Measurements from ENCODE around the gene AATK. TPM values are rescaled to one million over a fixed set of nuclear protein-coding genes. Genes with fewer than 3 reads are reported as not detected.

The AATK gene
- total RNA-seq, 1 donor from 2014 or later, result 0.67 TPM

- no peak for TF ChIP-seq CTCF (IDR thresholded peaks at IDR 0.05)
- no peaks in the 10 kb centered on the region for H3K27me3 Mint-ChIP-seq (ENCODE audit: low read depth)
- no peak overlapping the region for H3K27ac Mint-ChIP-seq (ENCODE audit: unreplicated experiment)
- DNase-seq (ENCODE audit: low spot score), result no peak
- H3K36me3 Mint-ChIP-seq (ENCODE audit: low read depth), result peaks cover 3% of the 10 kb centered on the region
- no peak overlapping the region for H3K4me3 Mint-ChIP-seq (ENCODE audit: unreplicated experiment)
- H3K4me1 Mint-ChIP-seq (ENCODE audit: low read depth), result peaks cover 20% of the 10 kb centered on the region
- H3K9me3 Mint-ChIP-seq (ENCODE audit: low read depth), result no peaks in the 10 kb centered on the region
These were observed 94.0 kb downstream of the AATK start for GRCh38 chr17:81071761-81072741.

GRCh38 chr17:81070541-81071246, 95.3 kb downstream of the AATK start:
- peaks cover 20% of the 10 kb centered on the region for H3K4me1 Mint-ChIP-seq (ENCODE audit: low read depth)
- TF ChIP-seq CTCF (IDR thresholded peaks at IDR 0.05), result no peak
- H3K4me3 Mint-ChIP-seq (ENCODE audit: unreplicated experiment), result no peak overlapping the region
- no peak for DNase-seq (ENCODE audit: low spot score)
- H3K36me3 Mint-ChIP-seq (ENCODE audit: low read depth), result peaks cover 3% of the 10 kb centered on the region
- no peak overlapping the region for H3K27ac Mint-ChIP-seq (ENCODE audit: unreplicated experiment)
- no peaks in the 10 kb centered on the region for H3K27me3 Mint-ChIP-seq (ENCODE audit: low read depth)
- no peaks in the 10 kb centered on the region for H3K9me3 Mint-ChIP-seq (ENCODE audit: low read depth)

GRCh38 chr17:81069135-81069645, 96.8 kb downstream of the AATK start:
- no peak for TF ChIP-seq CTCF (IDR thresholded peaks at IDR 0.05)
- Mint-ChIP-seq H3K27ac (ENCODE audit: unreplicated experiment) (no peak overlapping the region), H3K9me3 (ENCODE audit: low read depth) (no peaks in the 10 kb centered on the region), H3K4me3 (ENCODE audit: unreplicated experiment) (no peak overlapping the region), H3K27me3 (ENCODE audit: low read depth) (no peaks in the 10 kb centered on the region), H3K4me1 (ENCODE audit: low read depth) (peaks cover 22% of the 10 kb centered on the region), H3K36me3 (ENCODE audit: low read depth) (peaks cover 3% of the 10 kb centered on the region)
- DNase-seq (ENCODE audit: low spot score), result no peak

GRCh38 chr17:81068411-81069134, 97.4 kb downstream of the AATK start:
- peaks cover 28% of the 10 kb centered on the region for H3K4me1 Mint-ChIP-seq (ENCODE audit: low read depth)
- no peaks in the 10 kb centered on the region for H3K27me3 Mint-ChIP-seq (ENCODE audit: low read depth)
- H3K27ac Mint-ChIP-seq (ENCODE audit: unreplicated experiment), result no peak overlapping the region
- no peaks in the 10 kb centered on the region for H3K9me3 Mint-ChIP-seq (ENCODE audit: low read depth)
- H3K4me3 Mint-ChIP-seq (ENCODE audit: unreplicated experiment), result no peak overlapping the region
- TF ChIP-seq CTCF (IDR thresholded peaks at IDR 0.05), result no peak
- H3K36me3 Mint-ChIP-seq (ENCODE audit: low read depth), result peaks cover 1% of the 10 kb centered on the region
- DNase-seq (ENCODE audit: low spot score), result no peak
